SK-N-MC (cell line): ENCODE data around the gene GRPEL2.

ENCODE experiments used
- EZH2 ChIP-seq: fragments of 200-600 bp; sonication (generic); IDR thresholded peaks from one replicate; pipeline ENCODE4 v1.6.1; 2017; ENCODE audit warnings: antibody characterized with exemption
- FOXP2 ChIP-seq: optimal IDR thresholded peaks from 2 replicates; pipeline ENCODE3; 2011; ENCODE audit warnings: mild to moderate bottlenecking, moderate library complexity; ENCODE audit not compliant: insufficient read depth; ENCODE audit errors: extremely low read length, control extremely low read depth
- POLR2AphosphoS5 ChIP-seq: IDR thresholded peaks from 2 replicates; pipeline ENCODE4 v1.6.1; 2012; ENCODE audit warnings: mild to moderate bottlenecking, low read depth, low read length, borderline replicate concordance

- TF ChIP-seq POLR2AphosphoS5, result no peak
- no peak for TF ChIP-seq EZH2
- TF ChIP-seq FOXP2, result no peak
Measured at GRCh38 chr5:149386166-149386565, 40.9 kb downstream of the GRPEL2 start.
